KMS-11 (cell line): ENCODE data around the gene UNC13B.

Experiments
- H2AFZ ChIP-seq: fragments of 200-600 bp; sonication (generic); 2 replicates; pipeline ENCODE4 v1.6.1; 2016; ENCODE audit warnings: antibody characterized with exemption, mixed run types, low read depth
- H3K27ac ChIP-seq: fragments of 200-600 bp; sonication (generic); 2 replicates; pipeline ENCODE4 v1.6.1; 2016; ENCODE audit warnings: mild to moderate bottlenecking, mixed run types
- H3K27me3 ChIP-seq: fragments of 200-600 bp; sonication (generic); 2 replicates; pipeline ENCODE4 v1.6.1; 2017; ENCODE audit warnings: mild to moderate bottlenecking, low read depth, mixed run types, moderate library complexity; ENCODE audit not compliant: insufficient read depth
- H3K36me3 ChIP-seq: fragments of 200-600 bp; sonication (generic); 2 replicates; pipeline ENCODE4 v1.6.1; 2017; ENCODE audit warnings: mild to moderate bottlenecking, mixed run types; ENCODE audit not compliant: insufficient read depth
- H3K4me1 ChIP-seq: fragments of 200-600 bp; sonication (generic); 2 replicates; pipeline ENCODE4 v1.6.1; 2016; ENCODE audit warnings: mild to moderate bottlenecking, low read depth, mixed run types; ENCODE audit not compliant: poor library complexity, severe bottlenecking
- H3K4me2 ChIP-seq: fragments of 200-600 bp; sonication (generic); 2 replicates; pipeline ENCODE4 v1.7.0; 2016; ENCODE audit warnings: mild to moderate bottlenecking, mixed run types
- H3K4me3 ChIP-seq: fragments of 200-600 bp; sonication (generic); IDR thresholded peaks from 2 replicates; pipeline ENCODE4 v1.6.1; 2017; ENCODE audit warnings: low read depth, low read length, mixed read lengths; ENCODE audit not compliant: insufficient read depth
- H3K79me2 ChIP-seq: fragments of 200-600 bp; sonication (generic); 2 replicates; pipeline ENCODE4 v1.6.1; 2016; ENCODE audit warnings: low read depth, mixed run types; ENCODE audit not compliant: insufficient read depth
- H3K9ac ChIP-seq: fragments of 200-600 bp; sonication (generic); 2 replicates; pipeline ENCODE4 v1.6.1; 2016; ENCODE audit warnings: mild to moderate bottlenecking, mixed run types
- H4K20me1 ChIP-seq: fragments of 200-600 bp; sonication (generic); 2 replicates; pipeline ENCODE4 v1.6.1; 2016; ENCODE audit warnings: mild to moderate bottlenecking, mixed run types; ENCODE audit not compliant: insufficient read depth
- CTCF ChIP-seq: fragments of 200-600 bp; sonication (generic); conservative IDR thresholded peaks from 2 replicates; pipeline ENCODE4 v1.6.1; 2017; ENCODE audit warnings: low read depth, mild to moderate bottlenecking, antibody characterized with exemption, low read length, moderate library complexity, mixed read lengths

Gene UNC13B

GRCh38 chr9:35258660-35259474 lies 97.1 kb downstream of the UNC13B start:
- peak; percentile 66 for TF ChIP-seq CTCF
- Histone ChIP-seq H3K4me1 (peaks cover 4% of the 10 kb centered on the region), H3K79me2 (no peaks in the 10 kb centered on the region), H3K36me3 (no peaks in the 10 kb centered on the region), H3K4me2 (no peak overlapping the region), H3K4me3 (no peak overlapping the region), H3K27me3 (no peaks in the 10 kb centered on the region), H2AFZ (no peak overlapping the region), H3K27ac (no peak overlapping the region), H4K20me1 (no peaks in the 10 kb centered on the region), H3K9ac (no peak overlapping the region)

- no peaks in the 10 kb centered on the region for H3K36me3 ChIP-seq
- H3K4me1 ChIP-seq: peaks cover 4% of the 10 kb centered on the region
- TF ChIP-seq CTCF: no peak
- no peaks in the 10 kb centered on the region for H3K27me3 ChIP-seq
- H3K9ac ChIP-seq: no peak overlapping the region
- H3K4me2 ChIP-seq: no peak overlapping the region
- no peak overlapping the region for H3K4me3 ChIP-seq
- no peaks in the 10 kb centered on the region for H3K79me2 ChIP-seq
- H4K20me1 ChIP-seq: no peaks in the 10 kb centered on the region
- no peak overlapping the region for H2AFZ ChIP-seq
- H3K27ac ChIP-seq: no peak overlapping the region
Observed at GRCh38 chr9:35260186-35260585, 98.4 kb downstream of the UNC13B start.

- Histone ChIP-seq H3K27me3 (no peaks in the 10 kb centered on the region), H3K4me1 (peaks cover 4% of the 10 kb centered on the region), H3K79me2 (no peaks in the 10 kb centered on the region), H3K4me2 (no peak overlapping the region), H2AFZ (no peak overlapping the region), H3K4me3 (no peak overlapping the region), H3K27ac (no peak overlapping the region), H4K20me1 (no peaks in the 10 kb centered on the region), H3K36me3 (no peaks in the 10 kb centered on the region), H3K9ac (no peak overlapping the region)
- no peak for TF ChIP-seq CTCF
Observed at GRCh38 chr9:35262064-35262463, 100.3 kb downstream of the UNC13B start.

- Histone ChIP-seq H3K9ac (no peak overlapping the region), H3K36me3 (no peaks in the 10 kb centered on the region), H3K27ac (no peak overlapping the region), H4K20me1 (no peaks in the 10 kb centered on the region), H3K4me3 (no peak overlapping the region), H3K79me2 (no peaks in the 10 kb centered on the region), H2AFZ (no peak overlapping the region), H3K27me3 (no peaks in the 10 kb centered on the region), H3K4me1 (no peaks in the 10 kb centered on the region), H3K4me2 (no peak overlapping the region)
- no peak for TF ChIP-seq CTCF
Observed at GRCh38 chr9:35267710-35268109, 105.9 kb downstream of the UNC13B start.
